Regular cardiac myocyte (primary cell): ENCODE data around the gene TRAF4. TPM values are rescaled to one million over a fixed set of nuclear protein-coding genes. Genes with fewer than 3 reads are reported as not detected.

ENCODE experiments used
- total RNA-seq: library from RNA; depleted of rRNA; stranded (reverse); fragments of >200 nt; gene quantifications from 2 replicates; pipeline ENCODE4 v1.2.3, GENCODE V29; 2014

TRAF4 gene, protein sequence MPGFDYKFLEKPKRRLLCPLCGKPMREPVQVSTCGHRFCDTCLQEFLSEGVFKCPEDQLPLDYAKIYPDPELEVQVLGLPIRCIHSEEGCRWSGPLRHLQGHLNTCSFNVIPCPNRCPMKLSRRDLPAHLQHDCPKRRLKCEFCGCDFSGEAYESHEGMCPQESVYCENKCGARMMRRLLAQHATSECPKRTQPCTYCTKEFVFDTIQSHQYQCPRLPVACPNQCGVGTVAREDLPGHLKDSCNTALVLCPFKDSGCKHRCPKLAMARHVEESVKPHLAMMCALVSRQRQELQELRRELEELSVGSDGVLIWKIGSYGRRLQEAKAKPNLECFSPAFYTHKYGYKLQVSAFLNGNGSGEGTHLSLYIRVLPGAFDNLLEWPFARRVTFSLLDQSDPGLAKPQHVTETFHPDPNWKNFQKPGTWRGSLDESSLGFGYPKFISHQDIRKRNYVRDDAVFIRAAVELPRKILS
- 18.0 and 38.9 TPM in 2 replicates for total RNA-seq

DNA sequence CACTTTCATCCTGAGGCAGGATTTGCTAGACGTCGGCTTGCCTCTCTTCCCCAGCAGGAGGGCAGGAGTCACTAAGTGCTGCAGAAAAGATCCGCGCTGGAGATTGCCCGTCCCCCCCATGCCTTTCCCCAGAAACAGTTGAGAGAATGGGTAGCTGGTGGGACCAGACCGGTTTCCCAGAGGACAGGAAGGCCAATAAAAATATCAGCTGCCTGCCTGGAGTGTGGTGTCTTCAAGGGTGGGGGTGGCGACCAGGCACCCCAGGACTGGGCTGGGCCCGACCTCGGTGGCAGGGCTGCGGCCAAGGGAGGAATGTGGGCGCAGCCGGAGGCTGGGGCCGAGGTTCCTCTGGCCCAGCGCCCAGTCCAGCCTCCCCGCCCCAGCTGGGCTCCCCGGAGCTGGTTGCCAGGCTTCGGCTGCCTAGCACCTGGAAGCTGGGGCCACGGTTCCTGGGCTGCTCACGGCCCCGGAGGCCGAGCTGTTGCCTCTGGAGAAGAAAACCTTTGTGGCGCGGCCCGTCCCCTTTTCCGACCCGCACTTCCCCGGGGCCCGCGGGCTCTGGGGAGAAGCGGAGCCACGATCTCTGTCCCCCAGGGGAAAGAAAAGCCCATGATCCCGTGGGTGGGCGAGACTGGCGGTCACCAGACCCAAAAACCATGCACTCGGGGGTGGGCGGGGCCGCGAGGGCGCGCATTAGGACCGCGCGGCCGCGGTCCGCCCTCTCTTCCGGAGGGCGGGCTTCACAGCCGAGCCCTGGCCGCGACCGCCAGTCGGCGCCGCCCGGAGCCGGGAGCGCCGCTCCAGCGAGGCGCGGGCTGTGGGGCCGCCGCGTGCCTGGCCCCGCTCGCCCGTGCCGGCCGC is at the start of gene TRAF4:
TRAF4 (plus strand) TSS at position 769 of the 861 bp plus-strand sequence. CDS start 102 bp downstream, outside the sequence.

DNA sequence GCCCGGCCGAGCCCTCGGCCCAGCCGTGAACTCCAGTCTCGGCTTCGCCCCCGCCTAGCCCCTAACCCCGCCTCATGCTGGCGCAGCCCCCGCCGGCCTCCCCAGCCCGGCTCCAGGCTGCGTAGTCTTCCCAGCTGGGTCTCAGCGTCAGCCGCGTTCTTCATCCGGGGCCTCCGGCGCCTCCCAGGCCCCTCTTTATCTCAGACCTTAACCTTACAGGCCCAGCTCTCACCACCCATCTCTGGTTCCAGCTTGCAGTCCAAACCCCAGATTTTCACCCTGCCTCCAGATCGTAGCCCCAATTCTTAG is 32.1 kb upstream of the TRAF4 start, which contains the start of gene PROCA1:
PROCA1 (minus strand) TSS at position 166 of the 309 bp plus-strand sequence. CDS start 228 bp downstream, outside the sequence.

DNA sequence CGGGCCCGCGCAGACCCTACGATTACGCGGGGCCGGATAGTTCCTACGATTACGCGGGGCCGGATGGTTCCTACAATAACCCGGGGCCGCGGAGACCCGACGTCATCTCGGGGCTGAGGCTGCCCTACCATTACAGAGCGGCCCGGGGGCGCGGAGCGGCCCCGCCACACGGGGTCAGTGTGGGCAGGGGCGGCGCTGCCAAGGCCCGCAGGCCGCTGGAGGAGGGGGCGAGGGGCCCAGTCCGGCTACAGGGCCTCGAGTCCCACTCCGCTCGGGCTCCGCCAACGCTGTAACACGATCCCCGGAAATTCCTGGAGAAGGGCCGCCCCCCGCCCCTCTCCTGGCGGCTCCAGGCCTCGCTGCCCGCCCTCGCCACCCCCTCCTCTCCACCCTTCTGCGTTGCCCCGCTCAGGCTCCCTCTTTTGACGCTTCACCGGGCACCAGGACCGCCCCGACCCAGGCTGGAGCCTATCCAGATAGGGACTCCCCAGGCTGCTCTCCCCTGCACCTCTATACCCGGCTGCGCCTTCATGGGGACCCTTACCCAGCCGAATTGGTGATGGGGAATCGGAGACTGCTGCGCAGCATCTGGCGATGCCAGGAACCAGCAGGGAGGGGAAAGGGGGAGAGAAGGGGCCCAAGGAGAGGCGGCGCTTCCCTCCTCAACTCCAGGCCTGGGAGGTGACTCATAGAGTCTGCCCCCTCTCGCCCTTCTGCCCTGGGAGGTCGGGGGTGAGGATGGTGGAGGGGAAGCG is 26.1 kb upstream of the TRAF4 start, which contains the start of gene RAB34:
RAB34 (minus strand) TSS at position 291 of the 755 bp plus-strand sequence. CDS start 602 bp downstream, outside the sequence.

DNA sequence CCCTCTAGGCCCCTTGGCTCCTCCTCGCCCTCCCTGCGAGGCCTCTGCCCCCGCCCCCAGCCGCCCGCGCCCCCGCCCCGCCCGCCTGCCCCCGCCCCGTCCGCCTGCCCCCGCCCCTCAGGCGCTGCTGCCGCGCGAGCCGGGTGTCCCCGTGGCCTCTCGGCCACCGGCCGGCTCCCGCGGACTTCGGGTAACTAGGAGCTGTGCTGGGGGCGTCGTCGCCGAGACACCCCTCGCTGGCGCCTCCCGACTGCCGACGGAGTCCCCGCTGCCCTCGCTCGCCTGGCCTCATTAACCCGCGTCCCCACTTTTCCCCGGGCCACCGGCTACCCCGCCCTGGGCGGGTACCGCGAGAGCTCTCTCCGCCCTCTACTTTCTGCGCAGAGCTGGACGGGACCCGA is 17.6 kb upstream of the TRAF4 start, which contains the start of gene TLCD1:
TLCD1 (minus strand) TSS at position 8 of the 401 bp plus-strand sequence. CDS start 136 bp downstream, outside the sequence.

DNA sequence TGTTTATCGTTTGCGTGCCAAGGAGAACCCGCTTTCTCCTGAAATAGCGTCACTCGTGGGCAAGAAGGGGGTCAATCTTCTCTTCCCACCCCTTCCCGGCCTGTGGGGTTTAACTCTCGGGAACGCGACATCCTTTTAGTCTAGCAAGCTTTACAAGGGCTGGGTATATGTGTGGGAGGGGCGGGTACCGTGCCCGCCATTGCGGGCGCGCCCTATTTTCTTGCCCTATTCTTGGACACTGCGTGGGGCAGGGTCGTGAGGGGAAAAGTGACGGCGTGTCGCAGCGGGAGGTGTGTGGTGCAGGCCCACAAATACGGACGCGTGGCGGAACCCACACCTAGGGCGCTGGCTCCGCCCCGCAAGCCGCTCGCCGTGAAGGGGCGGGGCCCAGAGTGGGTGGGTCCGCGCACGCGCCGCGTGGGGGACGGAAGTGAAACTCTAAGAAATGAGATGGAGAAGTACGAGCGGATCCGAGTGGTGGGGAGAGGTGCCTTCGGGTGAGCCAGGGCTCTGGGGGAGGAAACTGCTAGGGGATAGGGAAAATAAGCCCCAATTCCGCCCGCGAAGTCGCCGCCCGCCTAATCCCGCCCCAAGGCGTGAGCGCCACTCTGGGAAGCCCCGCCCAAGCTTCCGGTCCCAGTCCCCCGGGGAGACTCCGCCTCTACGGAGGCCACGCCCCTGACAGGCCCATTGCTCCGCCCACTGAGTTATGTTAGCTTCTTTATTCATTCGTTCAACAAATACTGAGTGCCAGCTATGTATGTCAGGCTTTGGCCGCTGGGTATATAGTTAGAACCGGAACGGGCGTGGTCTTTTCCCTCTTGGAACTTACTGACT is 15.2 kb upstream of the TRAF4 start, which contains the start of gene NEK8:
NEK8 (plus strand) TSS at position 425 of the 837 bp plus-strand sequence; CDS start at position 451, 26 bp downstream.

Other genes with a start within 250 kb of the TRAF4 start
- not detected in 2 replicates for gene FOXN1, start 237.7 kb upstream of the TRAF4 start, total RNA-seq
- 20.3 and 36.6 TPM in 2 replicates for gene UNC119, start 191.4 kb upstream of the TRAF4 start, total RNA-seq
- gene PIGS, start 172.5 kb upstream of the TRAF4 start, total RNA-seq, result 55.8 and 71.6 TPM in 2 replicates
- 46.6 and 129 TPM in 2 replicates for gene ALDOC, start 167.1 kb upstream of the TRAF4 start, total RNA-seq
- 6.5 and 67.5 TPM in 2 replicates for gene SPAG5, start 145.0 kb upstream of the TRAF4 start, total RNA-seq
- 3.3 and 5.6 TPM in 2 replicates for gene RSKR, start 129.8 kb upstream of the TRAF4 start, total RNA-seq
- 162 and 207 TPM in 2 replicates for gene BLTP2, start 98.9 kb upstream of the TRAF4 start, total RNA-seq
- gene SDF2, start 82.1 kb upstream of the TRAF4 start, total RNA-seq, result 77.2 and 85.3 TPM in 2 replicates
- gene SUPT6H, start 81.8 kb upstream of the TRAF4 start, total RNA-seq, result 36.4 and 50.2 TPM in 2 replicates
- 1.1 and 1.3 TPM in 2 replicates for gene PROCA1, start 32.1 kb upstream of the TRAF4 start, total RNA-seq
- 154 and 167 TPM in 2 replicates for gene RAB34, start 26.1 kb upstream of the TRAF4 start, total RNA-seq
- 436 and 732 TPM in 2 replicates for gene RPL23A, start 24.0 kb upstream of the TRAF4 start, total RNA-seq
- gene TLCD1, start 17.8 kb upstream of the TRAF4 start, total RNA-seq, result 3.9 and 8.8 TPM in 2 replicates
- gene NEK8, start 15.2 kb upstream of the TRAF4 start, total RNA-seq, result 2.1 and 2.3 TPM in 2 replicates
- 3.4 and 3.8 TPM in 2 replicates for gene FAM222B, start 98.8 kb downstream of the TRAF4 start, total RNA-seq
- gene ERAL1, start 111.0 kb downstream of the TRAF4 start, total RNA-seq, result 24.0 and 42.2 TPM in 2 replicates
- 30.4 and 55.6 TPM in 2 replicates for gene FLOT2, start 153.7 kb downstream of the TRAF4 start, total RNA-seq
- gene DHRS13, start 159.1 kb downstream of the TRAF4 start, total RNA-seq, result 4.6 and 16.9 TPM in 2 replicates
- gene PHF12, start 207.5 kb downstream of the TRAF4 start, total RNA-seq, result 10.5 and 13.0 TPM in 2 replicates